Measurements from ENCODE around the gene KDM6B.
"Not testable (repeated sequence)": the region's sequence is repeated elsewhere in the genome, so short reads cannot be mapped to it uniquely, and the experiment has no call there.

KDM6B gene

GRCh38 chr17:7853691-7854038 is 19.6 kb downstream of the KDM6B start:
- no peak for DNase-seq

GRCh38 chr17:7854078-7854777 is 20.2 kb downstream of the KDM6B start:
- DNase-seq = no peak

GRCh38 chr17:7854851-7855659 is 21.0 kb downstream of the KDM6B start, which contains the start of gene TMEM88:
Gene TMEM88 (plus strand): TSS chr17:7855066. CDS start chr17:7855075, 9 bp downstream.
- DNase-seq = no peak

- DNase-seq = no peak
Observed at GRCh38 chr17:7855660-7856010, 21.6 kb downstream of the KDM6B start.

GRCh38 chr17:7856011-7856810 is 22.2 kb downstream of the KDM6B start:
- DNase-seq = peak; percentile 43 to 46

GRCh38 chr17:7856811-7857712 is 23.0 kb downstream of the KDM6B start, which contains the start of gene NAA38:
Gene NAA38 (minus strand): TSS chr17:7857559. CDS start chr17:7857463, 96 bp downstream.
- DNase-seq = peak; percentile 96 to 97

GRCh38 chr17:7857713-7858521 is 23.9 kb downstream of the KDM6B start, which contains the start of gene CYB5D1:
Gene CYB5D1 (plus strand): TSS chr17:7858003. CDS start chr17:7858135, 132 bp downstream.
- peak; percentile 77 to 86 for DNase-seq

GRCh38 chr17:7858522-7858810 is 24.4 kb downstream of the KDM6B start:
- peak; percentile 21 to 45 for DNase-seq

GRCh38 chr17:7859028-7859427 is 25.0 kb downstream of the KDM6B start:
- no peak for DNase-seq

- peak in 1 of 2 experiments; percentile 6 for DNase-seq
Observed at GRCh38 chr17:7862692-7863437, 28.8 kb downstream of the KDM6B start.

- DNase-seq = not testable (repeated sequence)
Observed at GRCh38 chr17:7864384-7864783, 30.4 kb downstream of the KDM6B start.

GRCh38 chr17:7864995-7865650 is 31.1 kb downstream of the KDM6B start:
- no peak for DNase-seq

GRCh38 chr17:7867881-7868329 is 33.9 kb downstream of the KDM6B start:
- peak; percentile 44 to 73 for DNase-seq

GRCh38 chr17:7873051-7873450 is 39.0 kb downstream of the KDM6B start:
- DNase-seq = no peak

GRCh38 chr17:7875804-7876370 is 41.9 kb downstream of the KDM6B start:
- no peak for DNase-seq

- DNase-seq = no peak
Observed at GRCh38 chr17:7878234-7878633, 44.2 kb downstream of the KDM6B start.

GRCh38 chr17:7880076-7880868 is 46.3 kb downstream of the KDM6B start:
- no peak for DNase-seq

- DNase-seq = peak; percentile 12 to 21
Observed at GRCh38 chr17:7881276-7882054, 47.4 kb downstream of the KDM6B start.
